IMR-90 (cell line): ENCODE results near the gene FBN3. TPM values are rescaled to one million over a fixed set of nuclear protein-coding genes. Genes with fewer than 3 reads are reported as not detected.

Experiments
- ATAC-seq: fragments of 200-7000 bp; cut with Tn5 transposase; 2 replicates; pipeline ENCODE4 v1.9.1; 2020; ENCODE audit warnings: low read depth, mild to moderate bottlenecking, moderate library complexity
- BruUV-seq: library from RNA; stranded (reverse); fragments of 400-500 nt; replicated peaks from 2 replicates; lab custom pipeline; 2021; lab: Mats Ljungman, UMichigan
- CTCF ChIA-PET: fragments of 300-600 bp; formaldehyde crosslinking; extraction: SDS; loops from one replicate; lab custom pipeline; 2021; ENCODE audit warnings: antibody characterized with exemption; lab: Yijun Ruan, JAX
- POLR2A ChIA-PET: fragments of 300-600 bp; sonication (Branson Sonifier 250); formaldehyde crosslinking; loops from one replicate; lab custom pipeline; 2022; ENCODE audit warnings: antibody characterized with exemption; ENCODE audit not compliant: unreplicated experiment; lab: Charles Lee
- DNase-seq: peaks from one replicate; pipeline ENCODE4 v3.0.0; 2013
- H2AFZ ChIP-seq: replicated peaks from 2 replicates; pipeline ENCODE3; 2013; ENCODE audit warnings: low read length, mild to moderate bottlenecking; ENCODE audit not compliant: poor library complexity
- H2AK5ac ChIP-seq: 2 replicates; pipeline ENCODE4 v1.6.1; 2013; ENCODE audit warnings: low read depth, low read length, inconsistent platforms
- H2AK9ac ChIP-seq: replicated peaks from 2 replicates; pipeline ENCODE3; 2013; ENCODE audit warnings: mild to moderate bottlenecking, low read depth, low read length, moderate library complexity; ENCODE audit not compliant: poor library complexity
- H2BK120ac ChIP-seq: 2 replicates; pipeline ENCODE4 v1.6.1; 2013; ENCODE audit warnings: low read depth, low read length, inconsistent platforms
- H2BK15ac ChIP-seq: 3 replicates; pipeline ENCODE4 v1.6.1; 2013; ENCODE audit warnings: low read depth, low read length, inconsistent platforms
- H2BK20ac ChIP-seq: 2 replicates; pipeline ENCODE4 v1.6.1; 2013; ENCODE audit warnings: low read depth, mild to moderate bottlenecking, inconsistent platforms, low read length, moderate library complexity
- H2BK5ac ChIP-seq: 2 replicates; pipeline ENCODE4 v1.6.1; 2013; ENCODE audit warnings: mild to moderate bottlenecking, low read depth, low read length, inconsistent platforms; ENCODE audit not compliant: poor library complexity, severe bottlenecking
- H3K14ac ChIP-seq: replicated peaks from 2 replicates; pipeline ENCODE4 v1.6.1; 2013; ENCODE audit warnings: low read depth, low read length, inconsistent platforms
- H3K18ac ChIP-seq: 2 replicates; pipeline ENCODE4 v1.6.1; 2013; ENCODE audit warnings: low read depth, low read length, control low read depth
- H3K23ac ChIP-seq: 2 replicates; pipeline ENCODE4 v1.6.1; 2013; ENCODE audit warnings: low read depth, low read length, inconsistent platforms
- H3K27ac ChIP-seq: 2 replicates; pipeline ENCODE4 v1.5.1; 2013; ENCODE audit warnings: mild to moderate bottlenecking, control low read depth, low read length; ENCODE audit not compliant: insufficient read depth
- H3K27me3 ChIP-seq: 2 replicates; pipeline ENCODE4 v1.6.1; 2013; ENCODE audit warnings: low read length; ENCODE audit not compliant: control insufficient read depth, insufficient read depth
- H3K36me3 ChIP-seq: 2 replicates; pipeline ENCODE4 v1.6.1; 2013; ENCODE audit warnings: low read length, mixed read lengths; ENCODE audit not compliant: control insufficient read depth, insufficient read depth
- H3K4ac ChIP-seq: 2 replicates; pipeline ENCODE4 v1.6.1; 2013; ENCODE audit warnings: low read depth, low read length, inconsistent platforms
- H3K4me1 ChIP-seq: 2 replicates; pipeline ENCODE4 v1.6.1; 2013; ENCODE audit warnings: low read length, mixed read lengths; ENCODE audit not compliant: control insufficient read depth, insufficient read depth
- H3K4me2 ChIP-seq: 2 replicates; pipeline ENCODE4 v1.6.1; 2013; ENCODE audit warnings: low read depth, mild to moderate bottlenecking, control low read depth, low read length, moderate library complexity
- H3K4me3 ChIP-seq: 2 replicates; pipeline ENCODE4 v1.5.1; 2013; ENCODE audit warnings: low read depth, mild to moderate bottlenecking, control low read depth, low read length, moderate library complexity; ENCODE audit not compliant: insufficient read depth
- H3K56ac ChIP-seq: 2 replicates; pipeline ENCODE4 v1.6.1; 2013; ENCODE audit warnings: low read length, inconsistent platforms; ENCODE audit not compliant: insufficient read depth; ENCODE audit errors: extremely low read depth
- H3K79me1 ChIP-seq, 2 experiments: 2 replicates each; pipeline ENCODE4 v1.6.1; 2013; ENCODE audit warnings: low read length in 2 of 2, inconsistent platforms in 1 of 2, low read depth in 1 of 2
- H3K9ac ChIP-seq: 2 replicates; pipeline ENCODE4 v1.6.1; 2013; ENCODE audit warnings: low read depth, low read length, control low read depth
- H3K9me1 ChIP-seq: 2 replicates; pipeline ENCODE4 v1.6.1; 2013; ENCODE audit warnings: low read length, inconsistent platforms; ENCODE audit not compliant: insufficient read depth
- H3K9me3 ChIP-seq: 2 replicates; pipeline ENCODE4 v1.6.1; 2013; ENCODE audit warnings: low read length; ENCODE audit not compliant: control insufficient read depth, insufficient read depth
- H4K20me1 ChIP-seq: 2 replicates; pipeline ENCODE4 v1.6.1; 2013; ENCODE audit warnings: low read length, inconsistent platforms; ENCODE audit not compliant: insufficient read depth
- H4K5ac ChIP-seq: 2 replicates; pipeline ENCODE4 v1.6.1; 2013; ENCODE audit warnings: mild to moderate bottlenecking, low read depth, low read length, control low read depth
- H4K8ac ChIP-seq, 2 experiments: 2 replicates each; pipeline ENCODE4 v1.6.1; 2013; ENCODE audit warnings: low read depth in 2 of 2, low read length in 2 of 2, control low read depth in 1 of 2, inconsistent platforms in 1 of 2
- H4K91ac ChIP-seq: 2 replicates; pipeline ENCODE4 v1.6.1; 2013; ENCODE audit warnings: low read depth, low read length, inconsistent platforms; ENCODE audit not compliant: insufficient read depth
- BHLHE40 ChIP-seq: fragments of 150-350 bp; IDR thresholded peaks from 2 replicates; pipeline ENCODE4 v1.6.1; 2016; ENCODE audit warnings: mild to moderate bottlenecking, low read depth, low read length
- CHD1 ChIP-seq: IDR thresholded peaks from 2 replicates; pipeline ENCODE4 v1.6.1; 2012; ENCODE audit warnings: low read depth, low read length, improper control_type of control experiment
- FOS ChIP-seq: fragments of 150-350 bp; IDR thresholded peaks from 2 replicates; pipeline ENCODE4 v1.6.1; 2016; ENCODE audit warnings: low read depth, low read length
- WGBS, 2 experiments: methylation state at CpG; one replicate each; pipeline versions ENCODE4 v1.1.5 to v1.1.7; 2013; ENCODE audit warnings: missing lambda C conversion rate in 2 of 2; ENCODE audit not compliant: insufficient read length in 1 of 2; ENCODE audit errors: extremely low coverage in 2 of 2; 5-methylcytosine and 5-hydroxymethylcytosine counted together
- dilution Hi-C: fragments of 300-500 bp; cut with HindIII; formaldehyde crosslinking; loops from one replicate; pipeline ENCODE4 v1.14.3; 2018; ENCODE audit warnings: low sequenced_read_pairs; ENCODE audit not compliant: unreplicated experiment
- in situ Hi-C: fragments of 300-500 bp; cut with MboI; formaldehyde crosslinking; loops from 3 replicates; pipeline ENCODE4 v1.14.3; 2019; ENCODE audit warnings: low sequenced_read_pairs, inconsistent platforms, mixed read lengths
- intact Hi-C: fragments of 100-400 bp; cut with micrococcal nuclease; formaldehyde crosslinking; loops from 2 replicates; pipeline ENCODE4 v1.10.0; 2022
- polyA plus RNA-seq, 3 experiments: library from polyadenylated mRNA; depleted of rRNA; stranded (reverse); fragments of >200 nt; gene quantifications; 2 replicates each; pipeline ENCODE4 v1.2.3, GENCODE V29; 2012; ENCODE audit warnings: low replicate concordance in 1 of 3
- total RNA-seq: library from RNA; depleted of rRNA; stranded (reverse); fragments of >200 nt; gene quantifications from 2 replicates; pipeline ENCODE4 v1.2.3, GENCODE V29; 2012

The FBN3 gene
- total and polyA plus RNA-seq, 2 of the 4 experiments (the other 2 are of a cell fraction), result not detected

DNA sequence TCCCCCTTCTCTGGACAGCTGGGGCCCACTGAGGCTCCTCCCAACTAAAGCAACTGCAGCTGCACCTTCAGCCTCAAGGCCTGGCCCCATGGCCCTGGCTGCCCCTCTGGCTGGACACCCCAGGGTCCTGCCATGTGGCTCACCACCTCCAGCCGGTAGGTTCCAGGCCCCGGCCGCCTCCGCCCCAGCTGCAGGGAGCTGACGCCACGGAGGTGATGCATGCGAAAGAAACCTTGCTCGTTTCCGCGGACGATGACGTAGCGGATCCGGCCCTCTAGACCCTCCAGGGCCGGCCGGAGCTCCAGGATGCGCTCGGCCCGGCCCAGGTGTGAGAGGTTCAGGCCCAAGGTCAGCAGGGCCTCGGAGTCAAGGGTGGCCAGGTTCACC lies 83.5 kb downstream of the FBN3 start:
- no peak overlapping the region for H3K23ac ChIP-seq
- no peak overlapping the region for H3K9ac ChIP-seq
- TF ChIP-seq CHD1 (no peak), BHLHE40 (no peak), FOS (no peak)
- peaks cover 1% of the 10 kb centered on the region; the same call in 1 of the 2 replicates for H3K27me3 ChIP-seq
- H4K8ac ChIP-seq, result no peak overlapping the region
- ATAC-seq (no peak), DNase-seq (no peak)
- no peaks in the 10 kb centered on the region; the same call in 1 of the 2 replicates for H4K20me1 ChIP-seq
- no peak overlapping the region for H3K4me3 ChIP-seq
- intact Hi-C loops (no loop called here), dilution Hi-C loops (no loop called here), in situ Hi-C loops (no loop called here)
- H2AK9ac ChIP-seq, result no peak overlapping the region
- H3K4me2 ChIP-seq, result no peak overlapping the region
- no peak overlapping the region for H2AFZ ChIP-seq
- BruUV-seq, result no TSS peak
- H3K36me3 ChIP-seq, result no peaks in the 10 kb centered on the region
- ChIA-PET CTCF (no interaction called here), POLR2A (no interaction called here)
- H3K14ac ChIP-seq, result no peak overlapping the region
- H2BK5ac ChIP-seq, result no peak overlapping the region
- H4K91ac ChIP-seq, result no peak overlapping the region
- H2BK15ac ChIP-seq, result no peak overlapping the region
- H4K5ac ChIP-seq, result no peak overlapping the region
- no peak overlapping the region for H3K18ac ChIP-seq
- H3K9me3 ChIP-seq, result peaks cover 3% of the 10 kb centered on the region
- H3K27ac ChIP-seq, result no peak overlapping the region
- no peak overlapping the region for H2BK20ac ChIP-seq
- no peak overlapping the region for H3K56ac ChIP-seq
- H2BK120ac ChIP-seq, result no peak overlapping the region
- no peaks in the 10 kb centered on the region for H3K4me1 ChIP-seq
- no peaks in the 10 kb centered on the region for H3K79me1 ChIP-seq
- WGBS, 2 experiments, result 94% methylated on average over 19 of the region's 20 CpGs; no CpG with 5 or more reads in 1 of the 2 experiments
- no peak overlapping the region for H3K4ac ChIP-seq
- H2AK5ac ChIP-seq, result no peak overlapping the region
- H3K9me1 ChIP-seq, result no peaks in the 10 kb centered on the region
